CD4-positive, alpha-beta T cell treated with Interleukin-6 for 4 hours (primary cell): ENCODE measurements around the gene RELN.
"Not testable (repeated sequence)": the region's sequence is repeated elsewhere in the genome, so short reads cannot be mapped to it uniquely, and the experiment has no call there.

Experiments used
- DNase-seq: peaks from one replicate; pipeline ENCODE4 v3.0.0-alpha.2; 2020; ENCODE audit warnings: mixed read lengths

Gene RELN

GRCh38 chr7:103541947-103542346, 447.5 kb downstream of the RELN start:
- no peak for DNase-seq

GRCh38 chr7:103541026-103541425, 448.4 kb downstream of the RELN start:
- DNase-seq: no peak

DNA sequence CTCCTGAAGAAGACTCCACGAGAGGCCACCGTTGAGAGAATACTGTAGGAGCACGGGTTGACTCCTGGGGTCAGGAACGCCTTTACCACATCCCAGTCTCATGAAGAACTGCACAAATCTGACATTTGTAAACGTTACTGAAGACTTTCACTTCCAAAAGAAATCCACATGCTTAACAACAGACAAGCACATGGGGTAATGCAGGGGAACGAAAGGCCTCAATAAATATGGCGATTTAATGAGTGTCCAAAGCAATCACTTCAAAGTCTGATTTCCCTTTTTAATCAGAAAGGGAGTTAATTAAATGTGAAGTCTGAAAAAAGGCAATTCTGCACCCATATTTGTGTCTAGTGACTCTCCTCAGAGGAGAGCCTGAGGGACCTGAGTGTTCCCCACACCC, 449.1 kb downstream of the RELN start:
- no peak for DNase-seq

DNA sequence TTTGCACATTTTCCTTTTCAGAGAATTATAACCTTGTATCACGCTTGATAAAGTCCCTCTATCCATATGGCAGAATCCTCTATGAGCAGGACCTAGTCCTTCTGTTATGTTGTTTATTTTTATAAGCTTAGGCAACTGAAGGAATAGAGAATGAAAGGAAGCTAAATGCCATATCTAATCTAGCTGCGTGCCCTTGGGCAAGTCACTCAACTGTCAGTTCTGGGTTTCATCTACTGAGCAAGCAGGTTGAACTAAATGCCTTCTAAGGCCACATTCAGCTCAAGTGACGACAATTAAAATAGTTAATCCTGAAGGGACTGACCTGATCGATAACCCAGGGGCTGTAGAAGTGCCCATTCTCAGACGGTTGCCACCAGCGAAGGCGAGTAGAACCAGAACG, 449.6 kb downstream of the RELN start:
- DNase-seq: no peak

DNA sequence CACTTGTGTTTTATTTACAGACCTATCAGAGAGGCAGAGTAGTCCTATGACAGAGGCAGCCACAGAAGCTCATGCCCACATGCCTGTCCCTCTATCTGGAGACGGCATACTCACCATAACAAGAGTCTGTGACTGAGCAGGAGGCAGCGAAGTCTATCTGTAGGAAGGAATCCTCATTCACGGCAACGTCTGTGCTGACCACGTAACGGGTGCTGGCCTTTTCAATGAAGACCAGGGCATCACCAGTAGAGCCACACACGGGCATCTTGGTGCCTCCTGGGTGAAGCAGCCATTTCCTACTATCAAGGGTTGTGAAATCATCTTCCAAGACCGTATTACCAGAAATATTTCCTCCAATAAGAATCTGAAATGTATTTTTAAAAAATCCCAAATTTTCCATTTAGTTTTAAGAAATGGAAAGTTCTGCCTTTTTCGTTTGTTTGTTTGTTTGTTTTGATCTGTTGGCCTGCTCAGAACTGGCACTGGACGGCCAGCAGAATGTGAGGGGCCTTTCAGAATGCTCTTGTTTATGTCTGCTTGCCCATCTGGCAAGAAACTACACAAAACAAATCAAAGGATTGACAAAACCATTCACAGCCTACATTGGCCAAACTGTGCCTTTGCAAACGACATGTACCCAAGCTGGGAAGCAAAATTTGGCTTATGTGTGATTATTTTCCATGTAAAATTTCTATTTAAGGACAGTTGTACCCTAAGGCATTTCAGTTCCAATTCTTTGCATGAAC, 450.3 kb downstream of the RELN start:
- no peak for DNase-seq

DNA sequence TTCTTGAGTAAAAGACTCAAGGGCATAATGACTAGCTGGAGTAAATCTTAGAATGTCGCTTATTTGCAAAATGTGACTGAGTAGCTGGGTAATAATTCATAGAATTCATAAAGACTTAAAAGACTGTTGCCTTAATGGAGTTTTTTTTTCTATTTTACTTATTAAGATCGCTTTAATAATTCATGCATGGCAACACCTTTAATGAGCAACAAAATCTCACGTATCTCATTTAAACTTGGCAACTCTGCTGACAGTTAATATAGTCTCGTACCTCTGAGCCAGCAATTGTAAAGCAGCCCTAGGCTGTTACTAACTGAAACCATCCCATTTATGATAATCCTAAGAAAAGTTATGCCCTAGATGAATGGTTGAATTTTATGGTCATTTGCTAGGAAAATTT, 455.7 kb downstream of the RELN start:
- DNase-seq: no peak

DNA sequence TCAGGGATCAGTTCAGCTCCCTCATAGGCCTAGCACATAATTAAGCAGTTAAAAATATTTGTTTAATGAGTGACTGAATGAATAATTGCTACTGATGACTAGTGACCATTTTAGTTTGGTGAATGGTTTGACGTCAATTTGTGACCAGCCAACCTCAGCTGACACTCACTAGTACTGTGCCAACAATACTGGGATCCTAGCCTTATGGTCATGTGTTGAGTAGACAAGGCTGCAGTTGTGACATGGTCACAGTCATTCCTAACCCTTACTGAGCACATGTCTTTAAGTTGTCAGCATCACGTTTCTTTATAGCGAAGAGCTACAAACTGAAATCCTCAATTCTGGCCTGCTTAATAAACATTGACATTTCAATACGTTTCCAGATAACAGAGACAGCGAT, 456.5 kb downstream of the RELN start:
- no peak for DNase-seq

GRCh38 chr7:103528152-103528551, 461.3 kb downstream of the RELN start:
- no peak for DNase-seq

GRCh38 chr7:103525937-103526336, 463.5 kb downstream of the RELN start:
- DNase-seq: no peak

- no peak for DNase-seq
Observed at GRCh38 chr7:103524042-103524907, 465.2 kb downstream of the RELN start.

- no peak for DNase-seq
Observed at GRCh38 chr7:103521937-103522336, 467.5 kb downstream of the RELN start.

DNA sequence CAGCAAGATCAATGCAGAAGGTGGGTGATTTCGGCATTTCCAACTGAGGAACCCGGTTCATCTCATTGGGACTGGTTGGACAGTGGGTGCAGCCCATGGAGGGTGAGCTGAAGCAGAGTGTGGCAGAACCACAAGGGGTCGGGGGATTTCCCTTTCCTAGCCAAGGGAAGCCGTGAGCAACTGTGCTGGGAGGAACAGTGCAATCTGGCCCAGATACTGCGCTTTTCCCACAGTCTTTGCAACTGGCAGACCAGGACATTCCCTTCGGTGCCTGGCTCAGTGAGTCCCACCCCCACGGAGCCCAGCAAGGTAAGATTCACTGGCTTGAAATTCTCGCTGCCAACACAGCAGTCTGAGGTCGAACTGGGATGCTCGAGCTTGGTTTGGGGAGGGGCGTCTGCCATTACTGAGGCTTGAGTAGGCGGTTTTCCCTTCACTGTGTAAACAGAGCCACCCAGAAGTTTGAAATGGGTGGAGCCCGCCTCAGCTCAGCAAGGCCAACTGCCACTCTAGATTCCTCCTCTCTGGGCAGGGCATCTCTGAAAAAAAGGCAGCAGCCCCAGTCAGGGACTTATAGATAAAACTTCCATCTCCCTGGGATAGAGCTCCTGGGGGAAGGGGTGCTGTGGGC, 484.8 kb downstream of the RELN start:
- no peak for DNase-seq

DNA sequence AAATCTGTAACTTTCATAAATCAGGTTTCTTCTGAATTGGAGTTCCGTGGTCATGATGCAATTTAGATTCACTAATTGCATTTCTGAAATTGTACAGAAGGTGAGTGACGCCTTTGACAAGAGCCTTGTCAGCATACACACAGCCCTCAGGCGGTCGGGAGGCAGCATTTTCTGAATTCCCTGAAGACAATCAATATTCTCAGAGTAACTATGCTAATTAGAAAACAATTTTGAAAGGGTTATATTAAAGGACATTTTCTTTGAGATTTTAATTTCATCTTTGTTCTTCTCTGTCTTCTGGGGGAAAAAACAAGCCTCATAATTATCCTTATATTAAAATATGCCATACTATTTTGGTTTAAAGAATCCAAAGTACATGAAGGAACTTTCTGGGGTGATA, 488.3 kb downstream of the RELN start:
- DNase-seq: no peak

GRCh38 chr7:103499976-103500375, 489.5 kb downstream of the RELN start:
- DNase-seq: no peak

DNA sequence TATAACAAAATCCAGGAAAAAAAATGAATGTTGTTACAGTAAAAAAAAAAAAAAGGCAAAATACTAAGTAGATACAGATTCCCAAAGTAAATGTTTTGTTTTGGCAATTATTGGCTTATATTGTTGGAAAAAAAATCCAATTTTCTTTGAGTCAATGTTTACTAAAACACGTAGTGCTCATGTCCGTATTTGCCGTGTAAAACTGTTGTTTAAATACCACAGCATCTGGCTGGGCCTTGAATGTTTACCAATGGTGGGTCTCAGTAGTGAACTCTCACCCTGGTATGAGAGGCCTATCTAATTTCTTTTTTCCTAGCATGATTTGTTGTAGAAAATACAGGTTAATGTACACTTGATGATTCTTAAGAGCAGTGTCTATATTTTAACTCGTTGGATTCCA, 502.0 kb downstream of the RELN start:
- no peak for DNase-seq

DNA sequence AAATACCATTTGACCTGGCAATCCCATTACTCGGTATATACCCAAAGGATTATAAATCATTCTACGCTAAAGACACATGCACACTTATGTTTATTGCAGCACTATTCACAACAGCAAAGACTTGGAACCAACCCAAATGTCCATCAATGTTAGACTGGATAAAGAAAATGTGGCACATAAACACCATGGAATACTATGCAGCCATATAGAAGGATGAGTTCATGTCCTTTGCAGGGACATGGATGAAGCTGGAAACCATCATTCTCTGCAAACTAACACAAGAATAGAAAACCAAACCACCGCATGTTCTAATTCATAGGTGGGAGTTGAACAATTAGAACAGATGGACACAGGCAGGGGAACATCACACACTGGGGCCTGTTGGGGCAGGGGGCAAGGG, 502.6 kb downstream of the RELN start:
- not testable (repeated sequence) for DNase-seq

- DNase-seq: no peak
Observed at GRCh38 chr7:103480771-103481170, 508.7 kb downstream of the RELN start.

DNA sequence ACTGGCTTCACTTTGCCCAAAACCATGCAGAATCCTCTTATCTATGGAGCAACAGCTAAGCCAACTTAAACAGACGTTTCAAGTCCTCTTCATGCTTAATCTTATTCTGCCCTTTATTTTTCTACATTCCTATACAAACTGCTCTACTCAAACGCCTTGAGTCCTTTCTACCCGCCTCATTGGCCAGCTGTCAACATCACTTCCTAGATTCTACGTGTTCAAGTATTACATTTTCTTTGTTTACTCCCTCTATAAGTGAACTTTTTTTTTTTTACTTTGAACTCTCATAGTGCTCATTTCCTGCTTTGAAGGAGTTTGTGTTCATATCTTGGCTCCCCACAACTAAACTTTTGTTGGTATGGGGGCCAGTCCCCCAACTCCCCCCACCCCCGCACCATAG, 514.5 kb downstream of the RELN start:
- DNase-seq: no peak

DNA sequence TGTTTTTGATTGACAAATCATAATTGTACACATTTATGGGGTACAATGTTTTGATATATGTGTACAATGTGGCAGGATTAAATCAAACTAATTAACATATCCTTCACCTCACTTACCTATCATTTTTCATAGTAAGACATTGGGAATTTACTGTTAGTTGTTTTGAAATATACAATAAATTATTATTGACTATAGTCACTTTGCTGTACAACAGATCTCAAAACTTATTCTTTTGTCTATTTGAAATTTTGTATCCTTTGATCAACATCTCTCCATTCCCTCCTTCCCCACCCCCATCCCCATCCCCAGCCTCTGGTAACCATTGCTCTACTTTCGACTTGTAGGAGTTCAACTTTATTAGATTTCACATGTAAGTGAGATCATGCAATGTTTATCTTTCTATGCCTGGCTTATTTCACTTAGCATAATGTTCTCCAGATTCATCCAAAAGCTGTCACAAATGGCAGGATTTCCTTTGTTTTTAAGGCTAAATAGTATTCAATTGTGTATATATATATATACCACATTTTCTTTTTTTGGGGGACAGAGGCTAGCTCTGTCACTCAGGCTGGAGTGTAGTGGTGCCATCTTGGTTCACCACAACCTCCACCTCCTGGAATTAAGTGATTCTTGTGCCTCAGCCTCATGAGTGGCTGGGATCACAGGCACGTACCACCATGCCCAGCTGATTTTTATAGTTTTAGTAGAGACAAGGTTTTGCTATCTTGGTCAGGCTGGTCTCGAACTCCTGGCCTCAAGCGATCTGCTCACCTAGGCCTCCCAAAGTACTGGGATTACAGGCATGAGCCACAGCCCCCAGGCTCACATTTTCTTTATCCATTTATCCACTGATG, 520.1 kb downstream of the RELN start:
- DNase-seq: no peak

DNA sequence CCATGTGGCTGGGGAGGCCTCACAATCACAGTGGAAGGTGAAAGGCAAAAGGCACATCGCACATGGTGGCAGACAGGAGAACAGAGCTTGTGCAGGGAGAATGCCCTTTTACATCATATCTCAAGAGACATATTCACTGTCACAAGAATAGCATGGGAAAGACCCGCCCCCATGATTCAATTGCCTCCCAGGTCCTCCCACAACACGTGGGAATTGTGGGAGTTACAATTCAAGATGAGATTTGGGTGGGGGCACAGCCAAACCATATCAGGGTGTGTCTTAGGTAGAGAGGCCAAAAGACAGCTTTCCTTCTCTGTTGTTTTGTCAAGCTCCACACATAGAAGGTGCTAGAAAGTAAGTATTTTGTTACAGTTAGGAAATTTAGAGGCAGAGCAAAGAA, 522.6 kb downstream of the RELN start:
- no peak for DNase-seq

GRCh38 chr7:103462358-103462757, 527.1 kb downstream of the RELN start:
- no peak for DNase-seq

DNA sequence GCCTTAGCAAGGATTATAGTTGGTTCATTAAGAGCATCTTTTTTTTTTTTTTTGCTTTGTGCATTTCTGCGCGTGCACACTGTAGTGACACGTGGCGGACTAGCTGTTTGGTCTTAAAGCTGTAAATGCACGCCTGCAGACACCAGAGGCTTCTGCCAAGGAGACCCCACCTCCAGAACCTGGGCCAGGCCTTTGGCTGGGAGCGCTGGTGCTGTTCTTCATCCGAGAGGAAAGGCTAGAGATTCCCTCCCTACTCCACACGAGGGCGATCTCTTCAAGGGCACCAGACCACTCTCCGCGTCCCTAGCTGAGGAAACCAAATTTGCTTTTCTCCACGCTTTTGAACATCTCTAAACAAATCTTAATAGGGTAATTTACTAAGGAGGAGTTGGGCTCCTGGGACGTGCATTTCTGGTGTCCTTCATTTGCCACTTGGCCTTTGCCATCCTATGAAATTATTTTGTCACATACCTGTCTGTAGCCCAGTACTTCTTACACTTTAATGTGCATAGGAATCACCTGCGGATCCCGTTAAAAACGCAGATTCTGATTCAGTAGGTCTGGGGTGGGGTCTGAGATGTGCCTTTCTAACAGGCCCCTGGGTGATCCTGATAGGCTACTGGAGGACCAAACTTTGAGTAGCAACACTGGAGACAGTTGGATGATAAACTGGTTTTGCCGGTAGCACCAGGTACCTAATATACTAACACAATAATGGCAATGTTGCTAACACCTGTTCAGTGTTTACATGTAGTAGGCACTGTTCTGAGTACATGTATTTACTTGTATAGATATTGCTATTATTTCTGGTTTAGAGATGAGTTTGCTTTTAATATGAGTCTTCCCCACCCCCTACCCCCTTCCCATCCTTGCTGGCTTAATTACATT, 542.1 kb downstream of the RELN start:
- DNase-seq: peak; percentile 22
